WTC11 (cell line): ENCODE results near the gene ENOX2. TPM values are rescaled to one million over a fixed set of nuclear protein-coding genes. Genes with fewer than 3 reads are reported as not detected.

Experiments used
- ATAC-seq: fragments of 200-7000 bp; cut with Tn5 transposase; 2 replicates; pipeline ENCODE4 v1.10.0; 2021; ENCODE audit warnings: mild to moderate bottlenecking, moderate library complexity
- CTCF ChIA-PET: fragments of 300-600 bp; sonication (Branson Sonifier 250); formaldehyde crosslinking; loops from one replicate; lab custom pipeline; 2021; ENCODE audit warnings: antibody characterized with exemption; lab: Charles Lee
- POLR2A ChIA-PET: fragments of 350-600 bp; sonication (Branson Sonifier 250); formaldehyde crosslinking; loops from one replicate; lab custom pipeline; 2021; ENCODE audit warnings: antibody characterized with exemption; lab: Charles Lee
- DNase-seq: peaks from one replicate; pipeline ENCODE4 v3.0.0; 2021; ENCODE audit warnings: low spot score
- H3K27ac Mint-ChIP-seq: 2 replicates; pipeline ENCODE4 v1.8.0; 2021; ENCODE audit warnings: mixed read lengths
- H3K27me3 Mint-ChIP-seq: 2 replicates; pipeline ENCODE4 v1.8.0; 2021; ENCODE audit warnings: low read depth, mild to moderate bottlenecking, moderate library complexity, mixed read lengths
- H3K36me3 Mint-ChIP-seq: 2 replicates; pipeline ENCODE4 v1.8.0; 2021; ENCODE audit warnings: mixed read lengths
- H3K4me1 Mint-ChIP-seq: 2 replicates; pipeline ENCODE4 v1.8.0; 2022; ENCODE audit warnings: mixed read lengths
- H3K4me3 Mint-ChIP-seq: 2 replicates; pipeline ENCODE4 v1.8.0; 2021; ENCODE audit warnings: mild to moderate bottlenecking, moderate library complexity, mixed read lengths
- H3K9me3 Mint-ChIP-seq: 2 replicates; pipeline ENCODE4 v1.8.0; 2021; ENCODE audit warnings: mixed read lengths
- ATF2 ChIP-seq: sonication (generic); formaldehyde crosslinking; IDR thresholded peaks from 2 replicates; pipeline ENCODE4 v1.8.1; 2022; ENCODE audit warnings: low read depth, missing genetic modification reagents, borderline replicate concordance
- ESRRA ChIP-seq: sonication (generic); formaldehyde crosslinking; IDR thresholded peaks from 2 replicates; pipeline ENCODE4 v1.8.1; 2022; ENCODE audit warnings: mild to moderate bottlenecking, missing genetic modification reagents, borderline replicate concordance
- IRF2 ChIP-seq: sonication (generic); formaldehyde crosslinking; IDR thresholded peaks from 2 replicates; pipeline ENCODE4 v1.8.0; 2022; ENCODE audit warnings: low read depth, missing genetic modification reagents, borderline replicate concordance
- MAX ChIP-seq: sonication (generic); formaldehyde crosslinking; IDR thresholded peaks from 2 replicates; pipeline ENCODE4 v1.8.0; 2022; ENCODE audit warnings: mild to moderate bottlenecking, missing genetic modification reagents
- MYBL2 ChIP-seq: sonication (generic); formaldehyde crosslinking; IDR thresholded peaks from 2 replicates; pipeline ENCODE4 v1.8.1; 2023; ENCODE audit warnings: mild to moderate bottlenecking, moderate library complexity, missing genetic modification reagents
- PREB ChIP-seq: sonication (generic); formaldehyde crosslinking; IDR thresholded peaks from 2 replicates; pipeline ENCODE4 v1.8.1; 2022; ENCODE audit warnings: mild to moderate bottlenecking, missing genetic modification reagents, moderate library complexity, borderline replicate concordance
- PRRX2 ChIP-seq: fragments of 250-450 bp; sonication (Bioruptor Pico); IDR thresholded peaks from 2 replicates; pipeline ENCODE4 v1.8.0; 2021; ENCODE audit warnings: mild to moderate bottlenecking
- STAT6 ChIP-seq: sonication (generic); formaldehyde crosslinking; conservative IDR thresholded peaks from 2 replicates; pipeline ENCODE4 v1.8.1; 2023; ENCODE audit warnings: mild to moderate bottlenecking, low read depth, missing genetic modification reagents, moderate library complexity
- TEAD1 ChIP-seq: sonication (generic); formaldehyde crosslinking; IDR thresholded peaks from 2 replicates; pipeline ENCODE4 v1.8.0; 2022; ENCODE audit warnings: mild to moderate bottlenecking, missing genetic modification reagents
- TP53 ChIP-seq: sonication (generic); formaldehyde crosslinking; IDR thresholded peaks from 2 replicates; pipeline ENCODE4 v1.8.1; 2023; ENCODE audit warnings: mild to moderate bottlenecking, missing genetic modification reagents
- ZBTB21 ChIP-seq: sonication (generic); formaldehyde crosslinking; IDR thresholded peaks from 2 replicates; pipeline ENCODE4 v1.8.1; 2023; ENCODE audit warnings: mild to moderate bottlenecking, missing genetic modification reagents, borderline replicate concordance
- ZNF423 ChIP-seq: fragments of 250-450 bp; sonication (Bioruptor Pico); IDR thresholded peaks from 2 replicates; pipeline ENCODE4 v2.1.2; 2022; ENCODE audit warnings: mild to moderate bottlenecking, moderate library complexity
- ZNF532 ChIP-seq: fragments of 250-450 bp; sonication (Bioruptor Pico); IDR thresholded peaks from 2 replicates; pipeline ENCODE4 v1.9.0; 2021; ENCODE audit warnings: mild to moderate bottlenecking, borderline replicate concordance
- total RNA-seq: library from RNA; stranded (reverse); gene quantifications from 3 replicates; pipeline ENCODE4 v1.2.3, GENCODE V29; 2021

ENOX2 gene
- total RNA-seq, 1 experiment from 2014 or later, result 13.8 TPM

GRCh38 chrX:130628516-130628915 lies 274.5 kb downstream of the ENOX2 start:
- DNase-seq (no peak), ATAC-seq (peak; percentile 59)
- TF ChIP-seq STAT6, result no peak
- ChIA-PET CTCF (no interaction called here), POLR2A (interaction anchor here (0.8 kb wide), 1 partner anchor 71 kb away, joined by 3 read pairs; no protein-coding TSS in a partner anchor)
- Mint-ChIP-seq H3K4me1 (peaks cover 56% of the 10 kb centered on the region), H3K4me3 (no peak overlapping the region), H3K27ac (no peak overlapping the region; the same call in 1 of the 2 replicates), H3K36me3 (no peaks in the 10 kb centered on the region), H3K27me3 (no peaks in the 10 kb centered on the region), H3K9me3 (no peaks in the 10 kb centered on the region)

- Mint-ChIP-seq H3K27me3 (no peaks in the 10 kb centered on the region), H3K4me1 (peaks cover 41% of the 10 kb centered on the region), H3K4me3 (no peak overlapping the region), H3K27ac (no peak overlapping the region), H3K9me3 (no peaks in the 10 kb centered on the region), H3K36me3 (no peaks in the 10 kb centered on the region)
- POLR2A ChIA-PET, result no interaction called here
- ATAC-seq, result peak; percentile 50; the same call in 1 of the 2 replicates
- no peak for DNase-seq
- CTCF ChIA-PET, result no interaction called here
- TF ChIP-seq MYBL2 (CRISPR knock-in tag) (no peak), TP53 (CRISPR knock-in tag) (no peak), ZNF532 (CRISPR knock-in tag) (no peak), TEAD1 (CRISPR knock-in tag) (no peak), ATF2 (CRISPR knock-in tag) (no peak), PREB (CRISPR knock-in tag) (no peak), ESRRA (CRISPR knock-in tag) (no peak), PRRX2 (CRISPR knock-in tag) (no peak), MAX (no peak), IRF2 (CRISPR knock-in tag) (no peak), STAT6 (no peak), ZNF423 (CRISPR knock-in tag) (no peak), ZBTB21 (CRISPR knock-in tag) (no peak)
Observed at GRCh38 chrX:130626521-130626920, 276.5 kb downstream of the ENOX2 start.
